ENCODE data around the gene ZNF157.
"Not testable (repeated sequence)": the region's sequence is repeated elsewhere in the genome, so short reads cannot be mapped to it uniquely, and the experiment has no call there.

ZNF157 gene

DNA sequence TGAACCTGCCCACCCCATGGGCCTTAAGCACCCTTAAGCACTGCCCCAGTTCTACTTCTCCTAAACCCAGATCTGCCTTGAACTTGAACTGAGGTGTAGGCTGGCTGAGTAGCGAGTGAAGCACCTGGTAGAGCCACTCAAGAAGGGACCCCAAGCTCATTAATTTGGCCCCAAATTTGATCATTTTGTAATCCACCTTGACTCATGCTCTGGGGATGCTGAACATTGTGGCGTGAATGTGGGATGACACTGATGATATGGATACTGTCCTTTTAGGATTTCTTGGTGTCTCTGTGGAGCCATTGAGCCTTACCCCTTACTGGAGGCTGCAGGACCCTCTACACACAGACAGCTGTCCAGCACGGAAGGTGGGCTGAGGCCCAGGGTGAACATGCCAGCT lies at the start of gene ZNF157:
TSS of gene ZNF157 (plus strand) at position 301 of the 400 bp plus-strand sequence. CDS start at position 392, 91 bp downstream.
- no peak for DNase-seq

GRCh38 chrX:47321386-47321785 lies 49.0 kb upstream of the ZNF157 start:
- no peak for DNase-seq

DNA sequence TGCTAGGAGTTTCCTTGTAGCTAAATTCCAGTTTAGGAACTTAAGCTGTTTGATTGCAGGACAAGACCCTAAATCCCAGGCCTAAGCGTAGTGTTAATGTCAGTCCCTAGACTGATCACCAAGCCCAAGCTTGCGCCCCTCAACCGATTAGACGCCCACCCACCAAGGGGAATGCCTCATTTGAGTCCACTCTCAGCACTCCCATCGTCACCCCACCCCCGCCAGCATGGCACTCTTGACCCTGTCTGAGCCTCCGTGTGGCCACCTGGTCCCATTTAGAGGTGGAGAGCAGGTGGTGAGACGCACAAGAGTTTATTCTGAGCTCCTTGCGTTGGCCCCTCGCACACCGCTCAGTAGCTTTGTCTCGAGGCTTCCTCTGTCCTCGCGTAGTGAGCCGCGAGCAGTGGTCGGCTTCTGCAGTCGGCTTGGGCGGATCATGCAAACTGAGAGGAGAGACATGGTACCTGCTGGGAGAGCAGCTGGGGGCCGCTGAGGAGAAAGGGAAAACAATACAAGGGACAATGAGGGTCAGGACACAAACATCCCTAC lies 48.5 kb upstream of the ZNF157 start:
- DNase-seq = no peak

- DNase-seq = no peak
Observed at GRCh38 chrX:47327902-47328301, 42.5 kb upstream of the ZNF157 start.

DNA sequence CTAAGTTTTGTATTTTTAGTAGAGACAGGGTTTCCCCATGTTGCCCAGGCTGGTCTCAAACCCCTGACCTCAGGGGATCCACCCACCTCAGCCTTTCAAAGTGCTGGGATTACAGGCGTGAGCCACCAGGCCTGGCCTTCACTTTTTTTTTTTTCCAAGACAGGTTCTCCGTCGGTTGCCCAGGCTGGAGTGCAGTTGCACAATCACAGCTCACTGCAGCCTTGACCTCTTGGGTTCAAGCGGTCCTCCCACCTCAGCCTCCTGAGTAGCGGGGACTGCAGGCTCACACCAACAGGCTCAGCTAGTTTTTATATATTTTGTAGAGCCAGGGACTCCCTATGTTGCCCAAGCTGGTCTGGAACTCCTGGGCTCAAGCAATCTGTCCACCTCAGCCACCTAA lies 37.6 kb upstream of the ZNF157 start:
- not testable (repeated sequence) for DNase-seq

DNA sequence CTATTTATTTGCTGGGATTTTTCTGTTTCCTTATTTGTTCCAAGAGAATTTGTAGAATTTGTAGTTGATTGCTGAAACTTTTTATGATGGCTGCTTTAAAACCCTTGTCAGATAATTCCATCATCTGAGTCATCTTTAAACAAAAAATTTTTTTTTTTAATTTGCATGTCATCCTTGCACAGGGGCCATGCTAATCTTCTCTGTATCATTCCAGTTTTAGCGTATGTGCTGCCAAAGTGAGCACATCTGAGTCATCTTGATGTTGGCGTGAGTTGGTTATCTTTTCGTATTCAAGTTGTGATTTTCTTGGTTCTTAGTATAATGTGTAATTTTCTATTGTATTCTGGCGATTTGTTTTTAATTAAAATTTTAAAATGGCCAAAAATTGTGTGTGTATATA lies 18.7 kb upstream of the ZNF157 start:
- no peak for DNase-seq

GRCh38 chrX:47358387-47359065 lies 11.9 kb upstream of the ZNF157 start:
- peak; percentile 0 for DNase-seq

GRCh38 chrX:47360423-47361179 lies 9.8 kb upstream of the ZNF157 start:
- no peak for DNase-seq

DNA sequence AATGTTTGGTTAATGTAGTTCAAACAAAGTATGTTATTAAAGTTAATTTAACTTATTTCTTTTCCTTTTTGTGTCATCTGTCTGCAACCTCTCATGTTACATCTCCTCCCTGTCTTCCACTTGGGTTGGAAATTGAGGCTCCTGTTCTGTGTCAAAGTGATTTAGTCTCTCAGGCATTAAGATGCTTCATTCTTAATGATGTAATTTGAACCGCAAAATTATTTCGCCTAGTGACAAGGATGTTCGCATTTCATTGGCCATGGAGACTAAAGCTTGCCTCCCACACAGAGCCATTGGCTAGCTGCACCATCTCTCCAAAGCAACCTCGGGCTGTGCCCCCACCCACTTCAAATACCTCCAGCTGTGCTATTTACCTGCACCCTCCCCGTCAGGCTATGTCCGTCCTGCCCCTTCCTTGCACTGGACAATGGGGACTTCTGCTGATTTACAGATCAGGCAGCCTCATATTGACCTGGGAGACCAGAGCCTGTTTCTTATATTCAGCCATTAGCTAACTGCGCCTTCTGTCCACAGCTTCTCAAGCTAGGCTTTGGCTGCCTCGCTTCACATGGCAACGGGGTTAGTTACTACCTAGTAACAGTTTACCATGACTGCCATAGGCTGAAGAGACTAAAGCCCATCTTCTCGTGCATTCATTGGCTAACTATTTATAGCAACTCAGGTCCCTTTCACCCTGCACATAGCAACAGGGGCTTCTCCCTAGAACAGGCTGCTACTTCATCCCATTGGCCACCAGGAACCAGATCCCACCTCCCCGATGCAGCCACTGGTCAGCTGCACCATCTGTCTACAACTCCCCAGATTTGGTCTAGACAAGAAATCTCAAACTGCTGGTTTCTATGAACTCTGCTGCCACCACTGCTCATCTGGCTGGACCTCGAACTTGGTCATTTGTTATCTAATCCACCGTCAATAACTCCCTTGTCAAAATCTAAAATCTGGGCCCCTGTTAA lies 8.6 kb upstream of the ZNF157 start:
- peak; percentile 41 for DNase-seq

GRCh38 chrX:47366041-47366722 lies 4.2 kb upstream of the ZNF157 start:
- peak; percentile 80 for DNase-seq

- DNase-seq = no peak
Observed at GRCh38 chrX:47373198-47373597, 2.8 kb downstream of the ZNF157 start.

- peak; percentile 1 for DNase-seq
Observed at GRCh38 chrX:47380268-47380667, 9.9 kb downstream of the ZNF157 start.

GRCh38 chrX:47380837-47381236 lies 10.5 kb downstream of the ZNF157 start:
- not testable (repeated sequence) for DNase-seq

GRCh38 chrX:47384502-47384901 lies 14.1 kb downstream of the ZNF157 start:
- peak; percentile 70 for DNase-seq

- no peak for DNase-seq
Observed at GRCh38 chrX:47390780-47391179, 20.4 kb downstream of the ZNF157 start.

GRCh38 chrX:47413179-47413594 lies 42.8 kb downstream of the ZNF157 start:
- peak; percentile 2 for DNase-seq

GRCh38 chrX:47420265-47420664 lies 49.9 kb downstream of the ZNF157 start:
- peak; percentile 34 for DNase-seq

- no peak for DNase-seq
Observed at GRCh38 chrX:47420962-47421361, 50.6 kb downstream of the ZNF157 start.

DNA sequence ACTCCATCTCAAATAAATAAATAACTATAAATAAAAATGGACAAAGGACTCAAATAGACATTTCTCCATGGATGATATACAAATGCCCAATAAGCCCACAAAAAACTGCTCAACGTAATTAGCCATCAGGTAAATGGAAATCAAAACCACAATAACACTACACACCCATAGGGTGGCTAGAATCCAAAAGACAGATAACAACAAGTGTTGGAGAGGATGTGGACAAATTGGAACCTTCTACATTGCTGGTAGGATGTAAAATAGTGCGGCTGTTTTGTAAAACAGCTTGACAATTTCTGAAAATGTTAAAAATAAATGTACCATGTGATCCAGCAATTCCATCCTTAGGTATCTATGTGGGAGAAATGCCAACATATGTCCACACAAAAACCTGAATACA lies 52.1 kb downstream of the ZNF157 start:
- DNase-seq = no peak

- no peak for DNase-seq
Observed at GRCh38 chrX:47430925-47431324, 60.5 kb downstream of the ZNF157 start.

- DNase-seq = no peak
Observed at GRCh38 chrX:47446431-47446830, 76.1 kb downstream of the ZNF157 start.

- no peak for DNase-seq
Observed at GRCh38 chrX:47446971-47447370, 76.6 kb downstream of the ZNF157 start.
